ENCODE results near the gene RSPH6A.

Gene RSPH6A

DNA sequence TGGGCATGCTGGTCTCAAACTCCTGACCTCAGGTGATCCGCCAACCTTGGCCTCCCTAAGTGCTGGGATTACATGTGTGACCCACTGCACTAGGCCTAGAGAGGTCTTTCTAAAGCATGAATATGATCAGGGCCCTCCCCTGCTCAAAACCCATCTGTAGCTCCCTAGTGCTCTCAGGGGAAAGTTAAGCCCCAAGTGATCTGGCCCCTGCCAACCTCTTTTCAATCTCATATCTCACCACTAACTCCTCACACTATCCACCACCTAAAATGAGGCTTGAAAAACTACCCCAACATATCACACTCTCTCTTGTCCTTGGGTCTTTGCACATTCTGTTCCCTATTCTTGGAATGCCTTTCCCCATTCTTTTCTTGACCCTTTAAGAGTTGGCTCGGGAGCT lies 20.5 kb downstream of the RSPH6A start:
- TF ChIP-seq RARB (CRISPR knock-in tag; IDR thresholded peaks at IDR 0.05) (no peak), OSR1 (CRISPR knock-in tag; IDR thresholded peaks at IDR 0.05) (no peak), PPARA (CRISPR knock-in tag; IDR thresholded peaks at IDR 0.05; ENCODE audit: borderline replicate concordance) (no peak), GLIS3 (CRISPR knock-in tag; IDR thresholded peaks at IDR 0.05) (no peak), ZNF8 (CRISPR knock-in tag; IDR thresholded peaks at IDR 0.05) (no peak), ESRRG (CRISPR knock-in tag; IDR thresholded peaks at IDR 0.05) (no peak), TOX (CRISPR knock-in tag; IDR thresholded peaks at IDR 0.05; ENCODE audit: borderline replicate concordance) (no peak), ZNF565 (CRISPR knock-in tag; conservative IDR thresholded peaks at IDR 0.05; ENCODE audit: low read depth) (no peak), ZFP3 (CRISPR knock-in tag; IDR thresholded peaks at IDR 0.05) (no peak), ISL1 (CRISPR knock-in tag; IDR thresholded peaks at IDR 0.05) (no peak), POU6F1 (CRISPR knock-in tag; IDR thresholded peaks at IDR 0.05; ENCODE audit: borderline replicate concordance, low read depth) (no peak), CSRNP3 (CRISPR knock-in tag; IDR thresholded peaks at IDR 0.05) (no peak), ZFP30 (CRISPR knock-in tag; IDR thresholded peaks at IDR 0.05) (no peak), ARNTL (CRISPR knock-in tag; IDR thresholded peaks at IDR 0.05; ENCODE audit: borderline replicate concordance, low read depth) (no peak)
- no peak for ATAC-seq

- no peak for ATAC-seq
- TF ChIP-seq TCF4 (CRISPR knock-in tag; IDR thresholded peaks at IDR 0.05; ENCODE audit: borderline replicate concordance) (no peak), CSDC2 (CRISPR knock-in tag; IDR thresholded peaks at IDR 0.05) (no peak), ZNF70 (CRISPR knock-in tag; IDR thresholded peaks at IDR 0.05) (no peak), PPARA (CRISPR knock-in tag; IDR thresholded peaks at IDR 0.05; ENCODE audit: borderline replicate concordance) (no peak), POU6F1 (CRISPR knock-in tag; IDR thresholded peaks at IDR 0.05; ENCODE audit: borderline replicate concordance, low read depth) (no peak), TOX (CRISPR knock-in tag; IDR thresholded peaks at IDR 0.05; ENCODE audit: borderline replicate concordance) (no peak), OSR1 (CRISPR knock-in tag; IDR thresholded peaks at IDR 0.05) (no peak), ZC3H10 (CRISPR knock-in tag; IDR thresholded peaks at IDR 0.05) (no peak), CSRNP3 (CRISPR knock-in tag; IDR thresholded peaks at IDR 0.05) (no peak), BACH2 (CRISPR knock-in tag; IDR thresholded peaks at IDR 0.05; ENCODE audit: borderline replicate concordance) (no peak), SNAI2 (CRISPR knock-in tag; IDR thresholded peaks at IDR 0.05) (no peak), ESRRG (CRISPR knock-in tag; IDR thresholded peaks at IDR 0.05) (no peak), ZFP30 (CRISPR knock-in tag; IDR thresholded peaks at IDR 0.05) (no peak), RARB (CRISPR knock-in tag; IDR thresholded peaks at IDR 0.05) (no peak), ZNF565 (CRISPR knock-in tag; conservative IDR thresholded peaks at IDR 0.05; ENCODE audit: low read depth) (no peak), ISL1 (CRISPR knock-in tag; IDR thresholded peaks at IDR 0.05) (no peak)
- TF ChIP-seq, protein P1, sequence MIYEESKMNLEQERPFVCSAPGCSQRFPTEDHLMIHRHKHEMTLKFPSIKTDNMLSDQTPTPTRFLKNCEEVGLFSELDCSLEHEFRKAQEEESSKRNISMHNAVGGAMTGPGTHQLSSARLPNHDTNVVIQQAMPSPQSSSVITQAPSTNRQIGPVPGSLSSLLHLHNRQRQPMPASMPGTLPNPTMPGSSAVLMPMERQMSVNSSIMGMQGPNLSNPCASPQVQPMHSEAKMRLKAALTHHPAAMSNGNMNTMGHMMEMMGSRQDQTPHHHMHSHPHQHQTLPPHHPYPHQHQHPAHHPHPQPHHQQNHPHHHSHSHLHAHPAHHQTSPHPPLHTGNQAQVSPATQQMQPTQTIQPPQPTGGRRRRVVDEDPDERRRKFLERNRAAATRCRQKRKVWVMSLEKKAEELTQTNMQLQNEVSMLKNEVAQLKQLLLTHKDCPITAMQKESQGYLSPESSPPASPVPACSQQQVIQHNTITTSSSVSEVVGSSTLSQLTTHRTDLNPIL (CRISPR knock-in tag; IDR thresholded peaks at IDR 0.05; ENCODE audit: low read depth): no peak
- TF ChIP-seq, protein P2, sequence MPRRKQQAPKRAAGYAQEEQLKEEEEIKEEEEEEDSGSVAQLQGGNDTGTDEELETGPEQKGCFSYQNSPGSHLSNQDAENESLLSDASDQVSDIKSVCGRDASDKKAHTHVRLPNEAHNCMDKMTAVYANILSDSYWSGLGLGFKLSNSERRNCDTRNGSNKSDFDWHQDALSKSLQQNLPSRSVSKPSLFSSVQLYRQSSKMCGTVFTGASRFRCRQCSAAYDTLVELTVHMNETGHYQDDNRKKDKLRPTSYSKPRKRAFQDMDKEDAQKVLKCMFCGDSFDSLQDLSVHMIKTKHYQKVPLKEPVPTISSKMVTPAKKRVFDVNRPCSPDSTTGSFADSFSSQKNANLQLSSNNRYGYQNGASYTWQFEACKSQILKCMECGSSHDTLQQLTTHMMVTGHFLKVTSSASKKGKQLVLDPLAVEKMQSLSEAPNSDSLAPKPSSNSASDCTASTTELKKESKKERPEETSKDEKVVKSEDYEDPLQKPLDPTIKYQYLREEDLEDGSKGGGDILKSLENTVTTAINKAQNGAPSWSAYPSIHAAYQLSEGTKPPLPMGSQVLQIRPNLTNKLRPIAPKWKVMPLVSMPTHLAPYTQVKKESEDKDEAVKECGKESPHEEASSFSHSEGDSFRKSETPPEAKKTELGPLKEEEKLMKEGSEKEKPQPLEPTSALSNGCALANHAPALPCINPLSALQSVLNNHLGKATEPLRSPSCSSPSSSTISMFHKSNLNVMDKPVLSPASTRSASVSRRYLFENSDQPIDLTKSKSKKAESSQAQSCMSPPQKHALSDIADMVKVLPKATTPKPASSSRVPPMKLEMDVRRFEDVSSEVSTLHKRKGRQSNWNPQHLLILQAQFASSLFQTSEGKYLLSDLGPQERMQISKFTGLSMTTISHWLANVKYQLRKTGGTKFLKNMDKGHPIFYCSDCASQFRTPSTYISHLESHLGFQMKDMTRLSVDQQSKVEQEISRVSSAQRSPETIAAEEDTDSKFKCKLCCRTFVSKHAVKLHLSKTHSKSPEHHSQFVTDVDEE (CRISPR knock-in tag; IDR thresholded peaks at IDR 0.05): no peak
These were observed 21.2 kb downstream of the RSPH6A start for GRCh38 chr19:45793876-45794275.
